Tongue (tissue), 2 donors: ENCODE data around the gene AMPD3. TPM values are rescaled to one million over a fixed set of nuclear protein-coding genes. Genes with fewer than 3 reads are reported as not detected.
A peak's percentile ranks its signal among the peaks of the same experiment; 100 is the strongest.

Source experiments
- DNase-seq: peaks from one replicate; pipeline ENCODE4 v3.0.0-alpha.2; 2015
- total RNA-seq: library from RNA; depleted of rRNA; stranded (reverse); fragments of >200 nt; gene quantifications from one replicate; pipeline ENCODE4 v1.2.3, GENCODE V29; 2014

AMPD3 gene
- total RNA-seq, 1 donor from 2014 or later = 7.6 TPM

- DNase-seq = no peak
Observed at GRCh38 chr11:10539339-10539738, 84.3 kb downstream of the AMPD3 start.

- no peak for DNase-seq
Observed at GRCh38 chr11:10540546-10540914, 85.5 kb downstream of the AMPD3 start.

DNA sequence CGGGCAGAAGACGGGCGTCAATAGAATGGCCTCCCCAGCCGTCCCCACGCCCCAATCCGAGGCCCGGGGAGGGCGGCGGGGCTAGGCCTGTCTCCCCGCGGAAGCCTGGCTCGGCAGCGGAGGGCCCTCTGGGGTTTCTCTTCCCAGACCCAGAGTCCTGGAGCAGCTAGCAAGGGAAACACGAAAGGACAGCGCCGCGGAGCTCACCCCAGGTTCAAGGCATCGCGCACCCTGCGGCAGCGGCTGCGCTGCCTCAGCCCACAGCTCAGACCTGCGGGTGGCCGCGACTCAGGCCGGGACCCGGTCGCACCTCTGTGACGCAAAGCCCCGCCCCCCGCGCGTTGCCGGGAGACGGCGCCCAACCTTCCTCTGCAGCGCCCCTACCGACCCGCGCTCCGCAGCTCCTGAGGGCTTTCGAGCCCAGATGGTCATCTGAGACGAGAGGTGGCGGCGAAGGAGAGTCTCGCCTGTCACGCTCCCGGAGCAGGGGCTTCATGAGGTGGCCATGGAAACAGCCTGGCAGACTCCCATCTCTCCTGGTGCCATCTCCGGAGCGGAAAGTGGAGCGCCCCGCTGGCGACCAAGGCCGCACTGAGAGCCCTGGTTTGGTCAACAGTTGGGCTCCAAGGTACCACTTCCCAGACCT is 86.0 kb downstream of the AMPD3 start, which contains the start of gene RNF141:
Gene RNF141 (minus strand): TSS at position 273 of the 646 bp plus-strand sequence. CDS start 7,029 bp downstream, outside the sequence.
- peak; percentile 97 for DNase-seq

DNA sequence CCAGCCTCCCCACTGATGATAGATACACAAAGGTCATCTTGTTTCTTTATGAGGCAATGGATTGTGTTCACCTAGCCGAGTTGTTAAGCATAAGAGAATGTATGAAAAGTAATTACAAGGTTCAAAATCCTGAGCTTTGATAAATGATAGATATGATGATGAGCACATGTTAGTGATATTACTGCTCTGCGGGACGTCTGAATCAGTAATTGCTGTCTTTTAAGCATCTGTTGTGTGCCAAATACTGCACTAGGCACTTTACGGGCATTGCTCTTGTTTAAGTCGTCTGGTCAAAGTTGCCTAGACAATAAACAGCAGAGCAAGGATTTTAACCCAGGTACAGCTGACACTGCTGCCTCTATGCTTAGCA is 86.5 kb downstream of the AMPD3 start:
- DNase-seq = no peak

DNA sequence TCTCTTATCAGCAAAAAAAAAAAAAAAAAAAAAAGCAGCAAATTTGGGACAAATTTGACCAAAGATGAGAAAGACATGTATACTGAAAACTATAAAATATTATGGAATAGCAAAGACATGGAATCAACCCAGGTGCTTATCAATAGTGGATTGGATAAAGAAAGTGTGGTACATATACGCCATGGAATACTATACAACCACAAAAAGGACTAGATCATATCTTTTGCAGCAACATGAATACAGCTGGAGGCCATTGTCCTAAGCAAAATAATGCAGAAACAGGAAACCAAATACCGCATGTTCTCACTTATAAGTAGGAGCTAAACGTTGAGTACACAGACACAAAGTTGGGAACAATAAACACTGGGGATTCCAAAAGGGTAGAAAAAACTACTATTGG is 87.7 kb downstream of the AMPD3 start:
- no peak for DNase-seq

DNA sequence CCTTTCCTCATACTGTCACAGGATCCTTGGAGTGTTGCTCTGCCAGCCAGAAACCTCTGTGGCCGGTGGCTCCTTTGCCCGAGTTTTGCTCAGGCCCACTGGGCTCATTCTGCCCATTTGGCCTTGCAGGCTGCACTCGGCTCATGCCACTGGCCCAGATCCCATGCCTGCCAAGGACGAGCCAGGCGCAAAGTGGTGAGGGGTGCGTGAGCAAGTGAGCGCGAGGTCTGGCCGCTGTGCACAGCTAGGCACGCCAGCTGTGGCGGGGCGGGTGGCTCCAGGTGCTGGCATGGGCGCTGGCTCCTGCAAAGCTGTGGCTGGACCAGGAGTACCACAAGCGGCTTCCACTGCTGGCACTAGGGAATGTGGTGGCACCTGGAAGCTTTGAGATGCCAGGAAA is 88.7 kb downstream of the AMPD3 start:
- DNase-seq = no peak

DNA sequence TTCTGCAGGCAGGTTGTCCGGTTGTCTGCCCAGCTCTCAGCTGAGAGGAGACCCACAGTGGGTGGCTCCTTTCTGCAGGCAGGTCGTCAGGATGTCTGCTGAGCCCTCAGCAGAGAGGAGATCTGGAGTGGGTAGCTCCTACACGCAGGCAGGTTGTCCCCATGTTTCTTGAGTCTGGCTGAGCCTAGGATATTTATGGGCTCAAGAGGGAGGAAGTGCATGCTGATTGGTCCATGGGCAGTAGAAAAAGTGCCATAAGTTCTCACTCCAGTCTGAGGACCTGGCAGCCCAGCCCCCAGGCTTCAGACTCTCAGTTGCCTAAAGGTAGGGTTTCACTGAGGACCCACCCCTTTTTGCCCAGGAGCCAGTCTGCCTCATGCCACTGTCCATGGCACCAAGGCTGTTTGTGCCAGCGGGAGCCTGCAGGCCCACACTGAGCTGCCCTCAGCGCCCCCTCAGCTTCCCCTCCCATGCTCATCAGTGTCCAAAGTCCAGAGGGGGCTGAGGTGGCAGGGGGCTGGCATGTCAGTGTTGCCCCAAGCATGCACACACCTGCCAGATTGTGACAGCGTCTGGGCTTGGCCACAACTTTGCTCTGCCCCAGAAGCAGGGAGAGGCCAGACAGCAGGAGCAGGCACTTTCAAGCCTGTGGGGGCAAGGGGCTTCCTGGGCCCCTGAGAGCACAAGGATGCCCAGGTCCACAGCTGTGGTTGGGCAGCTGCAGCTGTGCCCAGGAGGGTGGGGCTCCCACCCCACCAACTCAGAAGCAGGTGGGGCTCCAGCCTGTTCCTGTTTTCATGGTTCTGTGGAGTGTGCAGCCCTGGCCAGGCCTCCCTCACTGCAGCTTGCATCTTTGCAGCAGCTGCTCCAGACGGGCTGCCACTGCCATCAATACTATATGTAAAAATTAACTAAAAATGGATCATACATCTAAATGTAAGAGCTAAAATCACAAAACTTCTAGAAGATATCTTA is 89.7 kb downstream of the AMPD3 start:
- peak; percentile 55 for DNase-seq

- no peak for DNase-seq
Observed at GRCh38 chr11:10550503-10551289, 95.6 kb downstream of the AMPD3 start.

GRCh38 chr11:10551290-10551592 is 96.2 kb downstream of the AMPD3 start:
- no peak for DNase-seq

DNA sequence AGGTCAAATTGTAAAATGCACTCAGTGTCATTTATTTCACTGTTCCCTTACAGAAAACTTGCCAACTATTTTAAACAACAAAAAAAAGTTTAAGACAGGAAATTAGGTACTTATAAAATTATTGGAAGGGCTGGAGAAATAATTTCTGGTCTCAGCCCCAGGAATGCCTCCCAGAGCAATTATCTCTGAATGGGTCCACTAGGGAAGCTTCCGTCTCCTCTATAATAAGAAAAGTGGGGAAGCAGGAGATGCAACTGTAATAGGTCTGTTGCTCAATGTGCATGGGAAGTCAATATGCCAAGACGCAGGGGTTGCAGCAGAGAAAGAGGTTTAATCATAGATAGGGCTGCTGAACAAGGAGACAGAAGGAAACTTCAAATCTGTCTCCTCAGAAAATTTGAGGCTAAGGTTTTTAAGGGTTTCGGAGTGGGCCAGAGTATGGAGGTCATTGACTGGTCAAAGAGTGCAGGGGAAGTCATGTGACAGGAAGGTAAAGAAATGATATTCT is 96.8 kb downstream of the AMPD3 start:
- no peak for DNase-seq

GRCh38 chr11:10556590-10556989 is 101.5 kb downstream of the AMPD3 start:
- DNase-seq = no peak

Other genes starting within 250 kb of the AMPD3 start
- 54.8 TPM for gene SBF2, start 161.0 kb upstream of the AMPD3 start, total RNA-seq
- gene ADM, start 150.2 kb upstream of the AMPD3 start, total RNA-seq = 51.2 TPM
- gene RNF141, start 85.9 kb downstream of the AMPD3 start, total RNA-seq = 41.9 TPM
- gene LYVE1, start 113.4 kb downstream of the AMPD3 start, total RNA-seq = 22.3 TPM
- 6.5 TPM for gene IRAG1, start 238.5 kb downstream of the AMPD3 start, total RNA-seq